ENCODE results near the gene ATP2C2.

- TF ChIP-seq CTCF (IDR thresholded peaks at IDR 0.05) (no peak), POLR2AphosphoS5 (IDR thresholded peaks at IDR 0.05; ENCODE audit: low read depth, low read length) (no peak), REST (IDR thresholded peaks at IDR 0.05; ENCODE audit: insufficient read depth in 1 of 2, low read depth in 2 of 2, low read length in 1 of 2) (no peak), TCF7L2 (IDR thresholded peaks at IDR 0.05; ENCODE audit: low read depth, low read length) (no peak)
Observed at GRCh38 chr16:84509032-84509950, 141.0 kb downstream of the ATP2C2 start.

Measured in Panc1 (cell line).